Natural killer cell treated with Interleukin-12 subunit alpha and Interleukin-12 subunit beta and Interleukin-15 and Interleukin-18, amount 100 ng/mL, for 72 hours (primary cell): ENCODE measurements around the gene CDC45. TPM values are rescaled to one million over a fixed set of nuclear protein-coding genes. Genes with fewer than 3 reads are reported as not detected.
"Not testable (repeated sequence)": the region's sequence is repeated elsewhere in the genome, so short reads cannot be mapped to it uniquely, and the experiment has no call there.

Source experiments
- ATAC-seq, 2 donors: fragments of 150-1000 bp; cut with Tn5 transposase in 1 of 2; sonication (Bioruptor Pico), chemical (Tn5 transposase) in 1 of 2; 2 replicates each; pipeline ENCODE4 v1.10.0; 2021
- DNase-seq: peaks from one replicate; pipeline ENCODE4 v3.0.0; 2022; ENCODE audit warnings: low spot score
- H3K27ac Mint-ChIP-seq, 2 donors: 1 replicate in 1 of 2; 2 replicates in 1 of 2; pipeline ENCODE4 v1.8.0; 2022; ENCODE audit warnings: mixed read lengths in 2 of 2, mild to moderate bottlenecking in 1 of 2, moderate library complexity in 1 of 2
- H3K27me3 Mint-ChIP-seq, 2 donors: 1 replicate in 1 of 2; 2 replicates in 1 of 2; pipeline ENCODE4 v1.8.0; 2022; ENCODE audit warnings: mixed read lengths in 2 of 2
- H3K36me3 Mint-ChIP-seq: one replicate; pipeline ENCODE4 v1.8.0; 2022; ENCODE audit warnings: mixed read lengths
- H3K4me1 Mint-ChIP-seq, 2 donors: 1 replicate in 1 of 2; 2 replicates in 1 of 2; pipeline ENCODE4 v1.8.0; 2022; ENCODE audit warnings: low read depth in 2 of 2, mixed read lengths in 2 of 2, mild to moderate bottlenecking in 1 of 2
- H3K4me3 Mint-ChIP-seq: one replicate; pipeline ENCODE4 v1.8.0; 2022; ENCODE audit warnings: mixed read lengths
- H3K9me3 Mint-ChIP-seq: 2 replicates; pipeline ENCODE4 v1.8.0; 2022; ENCODE audit warnings: mixed read lengths
- total RNA-seq, 2 donors: library from RNA; stranded (reverse); gene quantifications; one replicate each; pipeline ENCODE4 v1.2.3, GENCODE V29; 2022

CDC45 gene
- total RNA-seq, 2 donors from 2014 or later, result 57.8 to 137 TPM

- Mint-ChIP-seq H3K4me3 (no peak overlapping the region), H3K36me3 (no peaks in the 10 kb centered on the region), H3K9me3 (no peaks in the 10 kb centered on the region), H3K4me1 (peaks cover 0 to 3% of the 10 kb centered on the region in 2 donors), H3K27me3 (peaks cover 11 to 16% of the 10 kb centered on the region in 2 donors), H3K27ac (no peak overlapping the region)
- ATAC-seq (peak in 1 of 2 donors; percentile 29), DNase-seq (no peak)
These were observed 43.8 kb downstream of the CDC45 start for GRCh38 chr22:19523240-19524169.

GRCh38 chr22:19524170-19525115, 44.7 kb downstream of the CDC45 start, which contains the start of gene CLDN5:
CLDN5 (minus strand) TSS chr22:19524410; CDS start chr22:19524255, 155 bp downstream.
- Mint-ChIP-seq H3K36me3 (no peaks in the 10 kb centered on the region), H3K4me1 (peaks cover 0 to 3% of the 10 kb centered on the region in 2 donors), H3K4me3 (no peak within 1 kb of the TSS), H3K27me3 (peaks cover 11 to 16% of the 10 kb centered on the region in 2 donors), H3K27ac (no peak within 1 kb of the TSS), H3K9me3 (no peaks in the 10 kb centered on the region)
- no peak for DNase-seq
- ATAC-seq, result no peak

GRCh38 chr22:19525116-19525660, 45.5 kb downstream of the CDC45 start:
- no peaks in the 10 kb centered on the region for H3K9me3 Mint-ChIP-seq
- H3K36me3 Mint-ChIP-seq, result no peaks in the 10 kb centered on the region
- no peak overlapping the region for H3K4me3 Mint-ChIP-seq
- ATAC-seq (no peak), DNase-seq (no peak)
- no peak overlapping the region for H3K27ac Mint-ChIP-seq
- H3K4me1 Mint-ChIP-seq, result peaks cover 0 to 3% of the 10 kb centered on the region in 2 donors
- H3K27me3 Mint-ChIP-seq, result peaks cover 11 to 16% of the 10 kb centered on the region in 2 donors

GRCh38 chr22:19525666-19526065, 45.9 kb downstream of the CDC45 start:
- Mint-ChIP-seq H3K4me3 (no peak overlapping the region), H3K4me1 (peaks cover 0 to 3% of the 10 kb centered on the region in 2 donors)

GRCh38 chr22:19526076-19526701, 46.5 kb downstream of the CDC45 start:
- H3K4me3 Mint-ChIP-seq, result no peak overlapping the region

More at GRCh38 chr22:19525666-19526065, 45.9 kb downstream of the CDC45 start:
- Mint-ChIP-seq H3K36me3 (no peaks in the 10 kb centered on the region), H3K27ac (no peak overlapping the region), H3K27me3 (peaks cover 11 to 16% of the 10 kb centered on the region in 2 donors), H3K9me3 (no peaks in the 10 kb centered on the region)
- DNase-seq, result no peak
- no peak for ATAC-seq

GRCh38 chr22:19526702-19527111, 47.0 kb downstream of the CDC45 start:
- H3K9me3 Mint-ChIP-seq, result no peaks in the 10 kb centered on the region
- H3K27ac Mint-ChIP-seq, result no peak overlapping the region
- no peak overlapping the region for H3K4me3 Mint-ChIP-seq
- DNase-seq (no peak), ATAC-seq (no peak)
- H3K4me1 Mint-ChIP-seq, result peaks cover 0 to 3% of the 10 kb centered on the region in 2 donors
- H3K36me3 Mint-ChIP-seq, result no peaks in the 10 kb centered on the region
- H3K27me3 Mint-ChIP-seq, result peaks cover 11 to 16% of the 10 kb centered on the region in 2 donors

More at GRCh38 chr22:19526076-19526701, 46.5 kb downstream of the CDC45 start:
- Mint-ChIP-seq H3K27ac (no peak overlapping the region), H3K9me3 (no peaks in the 10 kb centered on the region), H3K4me1 (peaks cover 0 to 3% of the 10 kb centered on the region in 2 donors), H3K27me3 (peaks cover 11 to 16% of the 10 kb centered on the region in 2 donors), H3K36me3 (no peaks in the 10 kb centered on the region)
- DNase-seq, result no peak
- no peak for ATAC-seq

GRCh38 chr22:19527321-19527721, 47.6 kb downstream of the CDC45 start:
- ATAC-seq, result no peak
- H3K27me3 Mint-ChIP-seq, result peaks cover 11 to 16% of the 10 kb centered on the region in 2 donors
- H3K36me3 Mint-ChIP-seq, result no peaks in the 10 kb centered on the region
- no peak overlapping the region for H3K27ac Mint-ChIP-seq
- no peak for DNase-seq
- H3K4me3 Mint-ChIP-seq, result no peak overlapping the region
- no peaks in the 10 kb centered on the region for H3K9me3 Mint-ChIP-seq
- H3K4me1 Mint-ChIP-seq, result peaks cover 0 to 3% of the 10 kb centered on the region in 2 donors

- H3K4me1 Mint-ChIP-seq, result peaks cover 0 to 3% of the 10 kb centered on the region in 2 donors
- no peak for DNase-seq
- H3K4me3 Mint-ChIP-seq, result no peak overlapping the region
- H3K36me3 Mint-ChIP-seq, result no peaks in the 10 kb centered on the region
- no peak overlapping the region for H3K27ac Mint-ChIP-seq
- no peak for ATAC-seq
- H3K9me3 Mint-ChIP-seq, result no peaks in the 10 kb centered on the region
- peaks cover 13 to 16% of the 10 kb centered on the region in 2 donors for H3K27me3 Mint-ChIP-seq
These were observed 48.2 kb downstream of the CDC45 start for GRCh38 chr22:19527861-19528417.

- no peaks in the 10 kb centered on the region for H3K9me3 Mint-ChIP-seq
- DNase-seq, result no peak
- H3K27ac Mint-ChIP-seq, result no peak overlapping the region
- ATAC-seq, result no peak
- H3K27me3 Mint-ChIP-seq, result peaks cover 13 to 17% of the 10 kb centered on the region in 2 donors
- no peaks in the 10 kb centered on the region for H3K36me3 Mint-ChIP-seq
- H3K4me1 Mint-ChIP-seq, result peaks cover 0 to 1% of the 10 kb centered on the region in 2 donors
- no peak overlapping the region for H3K4me3 Mint-ChIP-seq
These were observed 50.1 kb downstream of the CDC45 start for GRCh38 chr22:19529811-19530210.

GRCh38 chr22:19530751-19531150, 51.0 kb downstream of the CDC45 start:
- H3K4me1 Mint-ChIP-seq, result no peaks in the 10 kb centered on the region
- ATAC-seq, result peak in 1 of 2 donors; percentile 20

GRCh38 chr22:19531327-19531726, 51.6 kb downstream of the CDC45 start:
- ATAC-seq, DNase-seq, H3K4me3 Mint-ChIP-seq, H3K9me3 Mint-ChIP-seq, H3K4me1 Mint-ChIP-seq, H3K36me3 Mint-ChIP-seq, H3K27ac Mint-ChIP-seq: not testable (repeated sequence)
- peaks cover 4 to 12% of the 10 kb centered on the region in 2 donors for H3K27me3 Mint-ChIP-seq

More at GRCh38 chr22:19530751-19531150, 51.0 kb downstream of the CDC45 start:
- no peaks in the 10 kb centered on the region for H3K9me3 Mint-ChIP-seq
- no peak overlapping the region for H3K4me3 Mint-ChIP-seq
- DNase-seq, result no peak
- no peak overlapping the region for H3K27ac Mint-ChIP-seq
- no peaks in the 10 kb centered on the region for H3K36me3 Mint-ChIP-seq
- peaks cover 9 to 16% of the 10 kb centered on the region in 2 donors for H3K27me3 Mint-ChIP-seq

- ATAC-seq (no peak), DNase-seq (no peak)
- no peak overlapping the region for H3K27ac Mint-ChIP-seq
- H3K4me3 Mint-ChIP-seq, result no peak overlapping the region
- no peaks in the 10 kb centered on the region for H3K36me3 Mint-ChIP-seq
- no peaks in the 10 kb centered on the region for H3K9me3 Mint-ChIP-seq
- peaks cover 5 to 15% of the 10 kb centered on the region in 2 donors for H3K27me3 Mint-ChIP-seq
- H3K4me1 Mint-ChIP-seq, result no peaks in the 10 kb centered on the region
These were observed 53.4 kb downstream of the CDC45 start for GRCh38 chr22:19533049-19533626.
